ENCODE results near the gene FZD10. TPM values are rescaled to one million over a fixed set of nuclear protein-coding genes. Genes with fewer than 3 reads are reported as not detected.

Gene FZD10
- total RNA-seq, 1 experiment from 2014 or later = not detected

GRCh38 chr12:130177635-130178242, 15.5 kb downstream of the FZD10 start:
- TF ChIP-seq REST (IDR thresholded peaks at IDR 0.05; ENCODE audit: insufficient read depth in 1 of 2, low read depth in 2 of 2, low read length in 1 of 2) (no peak), SIN3A (IDR thresholded peaks at IDR 0.05; ENCODE audit: borderline replicate concordance, insufficient read depth, low read depth, low read length) (no peak), POLR2AphosphoS5 (IDR thresholded peaks at IDR 0.05; ENCODE audit: low read depth, low read length) (no peak), CTCF (IDR thresholded peaks at IDR 0.05) (no peak), TCF7L2 (IDR thresholded peaks at IDR 0.05; ENCODE audit: low read depth, low read length) (no peak)
- Histone ChIP-seq H3K4me1 (ENCODE audit: control insufficient read depth, insufficient read depth, low read length) (no peaks in the 10 kb centered on the region), H3K27me3 (ENCODE audit: control insufficient read depth, insufficient read depth, low read length) (peaks cover 3% of the 10 kb centered on the region; the same call in 1 of the 2 replicates), H3K4me3 (ENCODE audit: low read depth in 2 of 2, low read length in 2 of 2) (no peak overlapping the region), H3K36me3 (ENCODE audit: control insufficient read depth, insufficient read depth, low read length) (no peaks in the 10 kb centered on the region), H3K27ac (ENCODE audit: low read length) (no peak overlapping the region), H3K9me3 (ENCODE audit: control insufficient read depth, insufficient read depth, low read depth, low read length) (no peaks in the 10 kb centered on the region)
- intact Hi-C loops (cut with micrococcal nuclease; ENCODE audit: unreplicated experiment) = no loop called here
- in situ Hi-C loops (cut with HindIII; ENCODE audit: low pct_unique_long_range_greater_than_20kb, low sequenced_read_pairs) = no loop called here
- CTCF ChIA-PET = no interaction called here
- BruUV-seq (replicated peaks) = no TSS peak
- POLR2A ChIA-PET = no interaction called here
- ATAC-seq (no peak), DNase-seq (ENCODE audit: low read depth, low spot score) (no peak)

- H3K4me1 ChIP-seq (ENCODE audit: control insufficient read depth, insufficient read depth, low read length) = no peaks in the 10 kb centered on the region
- intact Hi-C loops (cut with micrococcal nuclease; ENCODE audit: unreplicated experiment) (no loop called here), in situ Hi-C loops (cut with HindIII; ENCODE audit: low pct_unique_long_range_greater_than_20kb, low sequenced_read_pairs) (no loop called here)
- TF ChIP-seq REST (IDR thresholded peaks at IDR 0.05; ENCODE audit: insufficient read depth in 1 of 2, low read depth in 2 of 2, low read length in 1 of 2) = no peak
- no peak for TF ChIP-seq TCF7L2 (IDR thresholded peaks at IDR 0.05; ENCODE audit: low read depth, low read length)
- TF ChIP-seq POLR2AphosphoS5 (IDR thresholded peaks at IDR 0.05; ENCODE audit: low read depth, low read length) = no peak
- no peak for TF ChIP-seq SIN3A (IDR thresholded peaks at IDR 0.05; ENCODE audit: borderline replicate concordance, insufficient read depth, low read depth, low read length)
- no peak for TF ChIP-seq CTCF (IDR thresholded peaks at IDR 0.05)
- no TSS peak for BruUV-seq (replicated peaks)
- ChIA-PET CTCF (interaction anchor here (0.7 kb wide), 1 partner anchor 133 kb away, joined by 3 read pairs; no protein-coding TSS in a partner anchor), POLR2A (no interaction called here)
- ATAC-seq (no peak), DNase-seq (ENCODE audit: low read depth, low spot score) (no peak)
- H3K36me3 ChIP-seq (ENCODE audit: control insufficient read depth, insufficient read depth, low read length) = no peaks in the 10 kb centered on the region
- H3K9me3 ChIP-seq (ENCODE audit: control insufficient read depth, insufficient read depth, low read depth, low read length) = no peaks in the 10 kb centered on the region
- H3K4me3 ChIP-seq (ENCODE audit: low read depth in 2 of 2, low read length in 2 of 2) = no peak overlapping the region
- H3K27me3 ChIP-seq (ENCODE audit: control insufficient read depth, insufficient read depth, low read length) = peaks cover 3% of the 10 kb centered on the region; the same call in 1 of the 2 replicates
- H3K27ac ChIP-seq (ENCODE audit: low read length) = no peak overlapping the region
Observed at GRCh38 chr12:130178282-130178681, 16.0 kb downstream of the FZD10 start.
